Activated CD8-positive, alpha-beta T cell treated with anti-CD3 and anti-CD28 coated beads for 36 hours (primary cell): ENCODE measurements around the gene MAPK9. TPM values are rescaled to one million over a fixed set of nuclear protein-coding genes. Genes with fewer than 3 reads are reported as not detected.

Experiments
- ATAC-seq: fragments of 200-7000 bp; cut with Tn5 transposase; one replicate; pipeline ENCODE4 v1.10.0; 2021; ENCODE audit warnings: mild to moderate bottlenecking, moderate library complexity
- CTCF ChIA-PET: fragments of 350-600 bp; sonication (Branson Sonifier 250); formaldehyde crosslinking; loops from one replicate; lab custom pipeline; 2021; ENCODE audit warnings: antibody characterized with exemption; lab: Charles Lee
- POLR2A ChIA-PET: fragments of 350-600 bp; sonication (Branson Sonifier 250); formaldehyde crosslinking; loops from one replicate; lab custom pipeline; 2021; ENCODE audit warnings: antibody characterized with exemption; lab: Charles Lee
- DNase-seq: peaks from one replicate; pipeline ENCODE4 v3.0.0-alpha.2; 2020
- H3K27ac Mint-ChIP-seq: one replicate; pipeline ENCODE4 v1.8.0; 2021; ENCODE audit warnings: mild to moderate bottlenecking, mixed read lengths
- H3K27me3 Mint-ChIP-seq: one replicate; pipeline ENCODE4 v1.8.0; 2021; ENCODE audit warnings: mixed read lengths
- H3K36me3 Mint-ChIP-seq: one replicate; pipeline ENCODE4 v1.8.0; 2021; ENCODE audit warnings: low read depth, mixed read lengths
- H3K4me1 Mint-ChIP-seq: one replicate; pipeline ENCODE4 v1.8.0; 2021; ENCODE audit warnings: low read depth, mixed read lengths
- H3K4me3 Mint-ChIP-seq: one replicate; pipeline ENCODE4 v1.8.0; 2021; ENCODE audit warnings: mild to moderate bottlenecking, moderate library complexity, mixed read lengths
- H3K9me3 Mint-ChIP-seq: one replicate; pipeline ENCODE4 v1.8.0; 2021; ENCODE audit warnings: mixed read lengths
- intact Hi-C: fragments of 100-400 bp; cut with micrococcal nuclease; formaldehyde crosslinking; loops from one replicate; pipeline ENCODE4 v1.10.0; 2022
- total RNA-seq, 2 experiments: library from RNA; stranded (reverse); gene quantifications; one replicate each; pipeline ENCODE4 v1.2.3, GENCODE V29; 2021
- TF ChIP-seq, protein P1 (sequence below): fragments of 200-600 bp; IDR thresholded peaks from one replicate; pipeline ENCODE4 v1.8.0; 2022; ENCODE audit warnings: antibody characterized with exemption, mild to moderate bottlenecking

Gene MAPK9
- total RNA-seq, 2 experiments from 2014 or later = 31.8 to 33.2 TPM

- intact Hi-C loops = no loop called here
- Mint-ChIP-seq H3K27me3 (no peaks in the 10 kb centered on the region), H3K4me3 (no peak overlapping the region), H3K36me3 (peaks cover 67% of the 10 kb centered on the region), H3K4me1 (no peaks in the 10 kb centered on the region), H3K9me3 (peaks cover 10% of the 10 kb centered on the region), H3K27ac (no peak overlapping the region)
- TF ChIP-seq, protein P1, sequence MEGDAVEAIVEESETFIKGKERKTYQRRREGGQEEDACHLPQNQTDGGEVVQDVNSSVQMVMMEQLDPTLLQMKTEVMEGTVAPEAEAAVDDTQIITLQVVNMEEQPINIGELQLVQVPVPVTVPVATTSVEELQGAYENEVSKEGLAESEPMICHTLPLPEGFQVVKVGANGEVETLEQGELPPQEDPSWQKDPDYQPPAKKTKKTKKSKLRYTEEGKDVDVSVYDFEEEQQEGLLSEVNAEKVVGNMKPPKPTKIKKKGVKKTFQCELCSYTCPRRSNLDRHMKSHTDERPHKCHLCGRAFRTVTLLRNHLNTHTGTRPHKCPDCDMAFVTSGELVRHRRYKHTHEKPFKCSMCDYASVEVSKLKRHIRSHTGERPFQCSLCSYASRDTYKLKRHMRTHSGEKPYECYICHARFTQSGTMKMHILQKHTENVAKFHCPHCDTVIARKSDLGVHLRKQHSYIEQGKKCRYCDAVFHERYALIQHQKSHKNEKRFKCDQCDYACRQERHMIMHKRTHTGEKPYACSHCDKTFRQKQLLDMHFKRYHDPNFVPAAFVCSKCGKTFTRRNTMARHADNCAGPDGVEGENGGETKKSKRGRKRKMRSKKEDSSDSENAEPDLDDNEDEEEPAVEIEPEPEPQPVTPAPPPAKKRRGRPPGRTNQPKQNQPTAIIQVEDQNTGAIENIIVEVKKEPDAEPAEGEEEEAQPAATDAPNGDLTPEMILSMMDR = no peak
- CTCF ChIA-PET = no interaction called here
- no peak for DNase-seq
- POLR2A ChIA-PET = no interaction called here
- ATAC-seq = no peak
Observed at GRCh38 chr5:180233729-180234128, 58.2 kb downstream of the MAPK9 start.

DNA sequence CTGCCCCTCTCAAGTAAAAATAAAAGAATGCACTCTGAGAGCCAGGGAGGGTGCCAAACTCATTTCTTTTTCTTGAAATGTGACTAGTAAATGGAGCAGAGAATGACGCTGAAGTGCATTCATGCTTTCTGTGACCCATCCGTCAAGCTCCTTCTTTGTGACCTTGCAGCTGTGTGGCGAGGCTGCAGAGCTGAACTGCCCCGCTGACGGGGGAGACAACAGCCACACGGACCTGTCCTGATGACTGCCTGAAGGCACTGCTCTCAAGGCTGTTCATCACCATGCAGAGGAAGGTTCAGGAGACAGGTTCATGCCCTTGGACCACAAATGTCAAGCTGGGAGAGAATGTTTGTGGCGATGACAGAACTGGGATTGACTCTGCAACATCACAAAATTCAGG lies 61.9 kb downstream of the MAPK9 start:
- Mint-ChIP-seq H3K27me3 (no peaks in the 10 kb centered on the region), H3K36me3 (peaks cover 46% of the 10 kb centered on the region), H3K9me3 (peaks cover 22% of the 10 kb centered on the region), H3K4me3 (no peak overlapping the region), H3K27ac (no peak overlapping the region), H3K4me1 (no peaks in the 10 kb centered on the region)
- ChIA-PET POLR2A (no interaction called here), CTCF (no interaction called here)
- no peak for ATAC-seq
- intact Hi-C loops = no loop called here
- TF ChIP-seq, protein P1 = no peak
- no peak for DNase-seq

DNA sequence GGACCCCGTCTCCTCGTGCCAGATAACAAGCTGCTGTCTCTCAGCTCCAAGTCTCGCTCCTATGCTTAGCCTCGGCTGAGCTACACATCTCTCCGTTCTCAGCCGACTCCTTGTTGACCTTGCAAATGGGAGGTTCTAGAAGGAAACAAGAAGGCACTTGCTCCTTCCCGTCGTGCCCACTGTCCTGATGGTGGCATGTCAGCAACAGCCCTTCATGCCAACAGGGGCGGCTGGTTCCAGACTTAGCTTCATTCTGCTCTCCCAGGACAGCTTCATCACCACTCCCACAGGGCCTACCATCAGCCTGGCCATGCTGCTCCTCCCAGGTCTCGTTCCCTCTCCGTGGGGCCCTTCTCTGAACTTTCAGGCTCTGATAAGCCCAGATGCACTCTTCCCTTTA lies 69.8 kb downstream of the MAPK9 start:
- DNase-seq (no peak), ATAC-seq (no peak)
- Mint-ChIP-seq H3K4me1 (no peaks in the 10 kb centered on the region), H3K36me3 (peaks cover 17% of the 10 kb centered on the region), H3K9me3 (peaks cover 57% of the 10 kb centered on the region), H3K27ac (no peak overlapping the region), H3K27me3 (no peaks in the 10 kb centered on the region), H3K4me3 (no peak overlapping the region)
- intact Hi-C loops = no loop called here
- CTCF ChIA-PET = no interaction called here
- TF ChIP-seq, protein P1 = no peak
- POLR2A ChIA-PET = no interaction called here

DNA sequence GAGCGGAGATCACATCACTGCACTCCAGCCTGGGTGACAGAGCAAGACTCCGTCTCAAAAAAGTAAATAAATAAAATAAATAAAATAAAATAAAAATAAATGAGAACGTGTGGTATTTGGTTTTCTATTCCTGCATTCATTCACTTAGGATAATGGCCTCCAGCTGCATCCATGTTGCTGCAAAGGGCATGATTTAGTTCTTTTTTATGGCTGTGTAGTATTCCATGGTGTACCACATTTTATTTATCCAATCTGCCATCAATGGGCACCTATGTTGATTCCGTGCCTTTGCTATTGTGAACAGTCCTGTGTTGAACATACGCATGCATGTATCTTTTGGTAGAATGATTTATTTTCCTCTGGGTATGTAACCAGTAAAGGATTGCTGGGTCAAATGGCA lies 74.1 kb downstream of the MAPK9 start:
- CTCF ChIA-PET = no interaction called here
- Mint-ChIP-seq H3K27ac (no peak overlapping the region), H3K9me3 (peaks cover 40% of the 10 kb centered on the region), H3K4me3 (no peak overlapping the region), H3K4me1 (no peaks in the 10 kb centered on the region), H3K36me3 (peaks cover 4% of the 10 kb centered on the region), H3K27me3 (peaks cover 4% of the 10 kb centered on the region)
- POLR2A ChIA-PET = no interaction called here
- TF ChIP-seq, protein P1 = no peak
- ATAC-seq (no peak), DNase-seq (no peak)
- intact Hi-C loops = loop anchor here (10.0 kb wide), 1 partner anchor 83 kb away; no protein-coding TSS in a partner anchor

DNA sequence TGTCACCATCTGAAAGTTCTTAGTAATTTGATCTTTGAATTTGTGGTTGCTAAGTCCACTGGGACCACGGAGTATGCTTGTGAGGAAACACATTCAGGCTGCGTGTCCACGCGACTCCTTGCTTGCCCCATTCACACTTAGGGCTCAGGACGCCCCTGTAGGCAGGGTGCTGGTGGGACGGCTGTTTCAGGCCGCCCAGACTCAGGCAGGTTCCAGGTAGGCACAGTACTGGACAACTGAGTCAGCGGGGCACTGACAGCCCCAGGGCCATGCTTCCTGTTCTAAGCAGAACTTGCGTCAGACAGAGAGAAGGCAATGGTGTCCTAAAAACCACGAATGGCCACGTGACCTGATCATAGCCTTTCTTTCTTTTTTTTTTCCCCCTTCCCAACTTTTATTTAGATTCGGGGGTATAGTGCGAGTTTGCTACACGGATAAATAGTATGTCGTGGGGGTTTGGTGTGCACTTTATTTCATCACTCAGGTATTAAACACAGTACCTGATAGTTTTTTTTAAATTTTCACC lies 75.2 kb downstream of the MAPK9 start:
- Mint-ChIP-seq H3K4me3 (no peak overlapping the region), H3K36me3 (peaks cover 4% of the 10 kb centered on the region), H3K27ac (no peak overlapping the region), H3K9me3 (peaks cover 31% of the 10 kb centered on the region), H3K27me3 (peaks cover 11% of the 10 kb centered on the region), H3K4me1 (no peaks in the 10 kb centered on the region)
- ChIA-PET POLR2A (no interaction called here), CTCF (no interaction called here)
- TF ChIP-seq, protein P1 = no peak
- DNase-seq (no peak), ATAC-seq (no peak)
- intact Hi-C loops = loop anchor here (10.0 kb wide), 1 partner anchor 82 kb away; no protein-coding TSS in a partner anchor
